PC-3 (cell line): ENCODE results near the gene MDFIC.

Experiments
- EZH2phosphoT487 ChIP-seq: fragments of 300-600 bp; sonication (generic); IDR thresholded peaks from 2 replicates; pipeline ENCODE4 v1.6.1; 2018; ENCODE audit warnings: mild to moderate bottlenecking, antibody characterized with exemption, low read length, borderline replicate concordance
- TF ChIP-seq, protein P1 (sequence below): fragments of 300-600 bp; sonication (generic); conservative IDR thresholded peaks from 2 replicates; pipeline ENCODE4 v1.5.1; 2017; ENCODE audit warnings: antibody characterized with exemption, low read depth, mild to moderate bottlenecking, low read length

DNA sequence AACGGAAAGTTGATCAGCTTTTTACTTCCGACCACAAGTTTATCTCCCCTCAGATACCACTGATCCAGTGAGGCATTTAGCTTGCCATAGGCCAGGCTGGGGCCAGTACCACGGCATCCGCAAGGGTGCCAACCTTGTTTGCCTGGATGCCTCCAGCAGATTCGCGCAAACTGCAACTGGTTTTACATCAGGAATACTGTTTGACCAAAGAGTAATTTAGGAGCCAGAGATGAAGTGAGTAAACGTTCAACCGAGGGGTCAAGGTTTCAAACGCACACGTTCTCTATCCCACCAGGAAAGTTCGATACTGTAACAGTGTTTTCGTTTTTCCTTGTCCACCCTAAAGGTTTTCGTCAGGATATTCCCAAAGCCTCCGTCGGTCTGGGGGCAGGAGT lies 266 bp upstream of the MDFIC start:
- TF ChIP-seq, protein P1, sequence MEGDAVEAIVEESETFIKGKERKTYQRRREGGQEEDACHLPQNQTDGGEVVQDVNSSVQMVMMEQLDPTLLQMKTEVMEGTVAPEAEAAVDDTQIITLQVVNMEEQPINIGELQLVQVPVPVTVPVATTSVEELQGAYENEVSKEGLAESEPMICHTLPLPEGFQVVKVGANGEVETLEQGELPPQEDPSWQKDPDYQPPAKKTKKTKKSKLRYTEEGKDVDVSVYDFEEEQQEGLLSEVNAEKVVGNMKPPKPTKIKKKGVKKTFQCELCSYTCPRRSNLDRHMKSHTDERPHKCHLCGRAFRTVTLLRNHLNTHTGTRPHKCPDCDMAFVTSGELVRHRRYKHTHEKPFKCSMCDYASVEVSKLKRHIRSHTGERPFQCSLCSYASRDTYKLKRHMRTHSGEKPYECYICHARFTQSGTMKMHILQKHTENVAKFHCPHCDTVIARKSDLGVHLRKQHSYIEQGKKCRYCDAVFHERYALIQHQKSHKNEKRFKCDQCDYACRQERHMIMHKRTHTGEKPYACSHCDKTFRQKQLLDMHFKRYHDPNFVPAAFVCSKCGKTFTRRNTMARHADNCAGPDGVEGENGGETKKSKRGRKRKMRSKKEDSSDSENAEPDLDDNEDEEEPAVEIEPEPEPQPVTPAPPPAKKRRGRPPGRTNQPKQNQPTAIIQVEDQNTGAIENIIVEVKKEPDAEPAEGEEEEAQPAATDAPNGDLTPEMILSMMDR: no peak
- TF ChIP-seq EZH2phosphoT487: no peak
